Calu3 (cell line): ENCODE results near the gene SCART1. TPM values are rescaled to one million over a fixed set of nuclear protein-coding genes. Genes with fewer than 3 reads are reported as not detected.
"Not testable (repeated sequence)": the region's sequence is repeated elsewhere in the genome, so short reads cannot be mapped to it uniquely, and the experiment has no call there.

ENCODE experiments used
- BruUV-seq: library from RNA; stranded (reverse); fragments of 400-500 nt; replicated peaks from 2 replicates; lab custom pipeline; 2021; lab: Mats Ljungman, UMichigan
- CTCF ChIA-PET: fragments of 300-600 bp; sonication (Branson Sonifier 250); formaldehyde crosslinking; loops from one replicate; lab custom pipeline; 2022; ENCODE audit warnings: antibody characterized with exemption; lab: Charles Lee
- DNase-seq: peaks from one replicate; pipeline ENCODE4 v3.0.0; 2022
- H3K27ac Mint-ChIP-seq: one replicate; pipeline ENCODE4 v1.8.0; 2022; ENCODE audit warnings: mixed read lengths; ENCODE audit not compliant: unreplicated experiment
- H3K27me3 Mint-ChIP-seq: one replicate; pipeline ENCODE4 v1.8.0; 2022; ENCODE audit warnings: mixed read lengths; ENCODE audit not compliant: unreplicated experiment
- H3K36me3 Mint-ChIP-seq: one replicate; pipeline ENCODE4 v1.8.0; 2022; ENCODE audit warnings: mild to moderate bottlenecking, moderate library complexity, mixed read lengths; ENCODE audit not compliant: insufficient read depth, unreplicated experiment
- H3K4me1 Mint-ChIP-seq: one replicate; pipeline ENCODE4 v1.8.0; 2022; ENCODE audit warnings: mild to moderate bottlenecking, low read depth, mixed read lengths; ENCODE audit not compliant: unreplicated experiment
- H3K4me3 Mint-ChIP-seq: one replicate; pipeline ENCODE4 v1.8.0; 2022; ENCODE audit warnings: mild to moderate bottlenecking, low read depth, moderate library complexity, mixed read lengths; ENCODE audit not compliant: unreplicated experiment
- H3K9me3 Mint-ChIP-seq: one replicate; pipeline ENCODE4 v1.8.0; 2022; ENCODE audit warnings: low read depth, mixed read lengths; ENCODE audit not compliant: unreplicated experiment
- CTCF ChIP-seq: fragments of 200-600 bp; IDR thresholded peaks from one replicate; pipeline ENCODE4 v1.8.0; 2022; ENCODE audit warnings: antibody characterized with exemption; ENCODE audit not compliant: unreplicated experiment
- intact Hi-C: fragments of 100-400 bp; cut with micrococcal nuclease; formaldehyde crosslinking; loops from one replicate; pipeline ENCODE4 v1.10.0; 2022; ENCODE audit not compliant: unreplicated experiment
- total RNA-seq: library from RNA; stranded (reverse); gene quantifications from 2 replicates; pipeline ENCODE4 v1.2.3, GENCODE V29; 2022

The SCART1 gene
- total RNA-seq, 1 experiment from 2014 or later: 1.8 TPM

- H3K4me1 Mint-ChIP-seq: no peaks in the 10 kb centered on the region
- H3K4me3 Mint-ChIP-seq: no peak overlapping the region
- no peak overlapping the region for H3K27ac Mint-ChIP-seq
- intact Hi-C loops: no loop called here
- H3K27me3 Mint-ChIP-seq: no peaks in the 10 kb centered on the region
- no peak for TF ChIP-seq CTCF
- no peak for DNase-seq
- no TSS peak for BruUV-seq
- no peaks in the 10 kb centered on the region for H3K9me3 Mint-ChIP-seq
- CTCF ChIA-PET: no interaction called here
- peaks cover 14% of the 10 kb centered on the region for H3K36me3 Mint-ChIP-seq
These were observed 31.4 kb upstream of the SCART1 start for GRCh38 chr10:133422223-133422806.

GRCh38 chr10:133422807-133423771, 30.7 kb upstream of the SCART1 start:
- no TSS peak for BruUV-seq
- H3K4me3 Mint-ChIP-seq: no peak overlapping the region

GRCh38 chr10:133424102-133424501, 29.6 kb upstream of the SCART1 start:
- H3K27me3 Mint-ChIP-seq, H3K4me1 Mint-ChIP-seq, H3K9me3 Mint-ChIP-seq, CTCF ChIA-PET, BruUV-seq, H3K4me3 Mint-ChIP-seq, intact Hi-C loops, DNase-seq, H3K27ac Mint-ChIP-seq: not testable (repeated sequence)
- H3K36me3 Mint-ChIP-seq: peaks cover 14% of the 10 kb centered on the region

More at GRCh38 chr10:133422807-133423771, 30.7 kb upstream of the SCART1 start:
- TF ChIP-seq CTCF: no peak
- DNase-seq: no peak
- H3K4me1 Mint-ChIP-seq: no peaks in the 10 kb centered on the region
- CTCF ChIA-PET: no interaction called here
- intact Hi-C loops: no loop called here
- peaks cover 14% of the 10 kb centered on the region for H3K36me3 Mint-ChIP-seq
- no peaks in the 10 kb centered on the region for H3K9me3 Mint-ChIP-seq
- no peaks in the 10 kb centered on the region for H3K27me3 Mint-ChIP-seq
- H3K27ac Mint-ChIP-seq: no peak overlapping the region

GRCh38 chr10:133424601-133425000, 29.1 kb upstream of the SCART1 start, which contains the start of gene SPRN:
Gene SPRN (minus strand): TSS chr10:133424625. CDS start chr10:133423681, 944 bp downstream.
- CTCF ChIA-PET, H3K9me3 Mint-ChIP-seq, BruUV-seq, DNase-seq, intact Hi-C loops, H3K27ac Mint-ChIP-seq, H3K4me1 Mint-ChIP-seq, H3K27me3 Mint-ChIP-seq, H3K4me3 Mint-ChIP-seq: not testable (repeated sequence)
- H3K36me3 Mint-ChIP-seq: peaks cover 14% of the 10 kb centered on the region

- H3K27me3 Mint-ChIP-seq, H3K9me3 Mint-ChIP-seq, H3K27ac Mint-ChIP-seq, H3K4me3 Mint-ChIP-seq, H3K36me3 Mint-ChIP-seq, H3K4me1 Mint-ChIP-seq, intact Hi-C loops, CTCF ChIA-PET, DNase-seq, BruUV-seq: not testable (repeated sequence)
These were observed 24.2 kb upstream of the SCART1 start for GRCh38 chr10:133429571-133429970.

- DNase-seq, H3K27me3 Mint-ChIP-seq, H3K27ac Mint-ChIP-seq, H3K4me1 Mint-ChIP-seq, H3K36me3 Mint-ChIP-seq, CTCF ChIA-PET, H3K4me3 Mint-ChIP-seq, H3K9me3 Mint-ChIP-seq, BruUV-seq: not testable (repeated sequence)
- intact Hi-C loops: loop anchor here (10.0 kb wide), 1 partner anchor 83 kb away; no protein-coding TSS in a partner anchor
These were observed 21.7 kb upstream of the SCART1 start for GRCh38 chr10:133431888-133432613.

GRCh38 chr10:133432789-133433188, 21.0 kb upstream of the SCART1 start:
- H3K27ac Mint-ChIP-seq, H3K9me3 Mint-ChIP-seq, CTCF ChIA-PET, BruUV-seq, H3K36me3 Mint-ChIP-seq, DNase-seq, H3K27me3 Mint-ChIP-seq, H3K4me3 Mint-ChIP-seq, H3K4me1 Mint-ChIP-seq: not testable (repeated sequence)
- intact Hi-C loops: loop anchor here (10.0 kb wide), 1 partner anchor 82 kb away; no protein-coding TSS in a partner anchor
